NCI-H1092 (cell line): ENCODE results near the gene MTMR2.
"Not testable (repeated sequence)": the region's sequence is repeated elsewhere in the genome, so short reads cannot be mapped to it uniquely, and the experiment has no call there.

Experiments used
- DNase-seq: peaks from one replicate; lab custom pipeline; 2025; lab: John Stamatoyannopoulos, UW

The MTMR2 gene

DNA sequence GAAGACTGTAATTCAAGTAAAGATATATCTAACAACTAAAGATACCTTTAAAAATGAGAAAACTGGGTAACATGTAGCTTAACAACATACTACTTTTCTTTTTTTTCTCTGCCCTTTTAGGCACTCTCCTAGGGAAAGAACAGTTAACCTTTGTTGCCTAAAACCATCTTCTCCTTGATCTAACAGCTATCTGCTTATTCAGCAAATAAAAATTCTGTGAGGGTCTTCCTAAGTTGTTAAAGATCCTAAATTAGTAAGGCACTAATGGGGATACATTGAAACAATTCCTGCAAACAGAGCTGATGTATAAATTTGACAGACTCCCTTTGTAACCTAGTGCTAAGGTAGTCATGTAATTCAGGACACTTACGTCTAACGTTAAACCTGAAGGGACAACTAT, 39.1 kb downstream of the MTMR2 start:
- no peak for DNase-seq

DNA sequence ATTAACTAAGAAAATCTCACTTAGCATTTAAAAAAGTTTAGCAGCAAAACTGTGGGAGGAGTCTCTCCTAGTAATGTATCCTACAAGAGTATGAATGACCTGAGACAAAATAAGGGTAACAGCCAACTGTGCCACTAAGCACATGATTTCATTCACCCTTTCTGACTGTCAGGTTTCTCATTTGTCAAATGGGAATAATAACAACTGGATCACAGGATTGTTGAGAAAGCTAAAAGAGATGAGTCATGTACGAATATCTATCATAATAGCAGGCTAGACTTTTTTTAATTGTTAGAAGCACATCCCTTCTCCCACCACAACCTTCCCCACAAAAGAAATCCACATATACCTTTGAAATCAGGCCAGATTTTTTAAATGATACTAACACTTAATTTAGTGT, 39.5 kb downstream of the MTMR2 start:
- no peak for DNase-seq

- DNase-seq: no peak
Measured at GRCh38 chr11:95883381-95883780, 40.5 kb downstream of the MTMR2 start.

GRCh38 chr11:95877291-95877690, 46.6 kb downstream of the MTMR2 start:
- DNase-seq: no peak

- DNase-seq: not testable (repeated sequence)
Measured at GRCh38 chr11:95870877-95871276, 53.0 kb downstream of the MTMR2 start.

DNA sequence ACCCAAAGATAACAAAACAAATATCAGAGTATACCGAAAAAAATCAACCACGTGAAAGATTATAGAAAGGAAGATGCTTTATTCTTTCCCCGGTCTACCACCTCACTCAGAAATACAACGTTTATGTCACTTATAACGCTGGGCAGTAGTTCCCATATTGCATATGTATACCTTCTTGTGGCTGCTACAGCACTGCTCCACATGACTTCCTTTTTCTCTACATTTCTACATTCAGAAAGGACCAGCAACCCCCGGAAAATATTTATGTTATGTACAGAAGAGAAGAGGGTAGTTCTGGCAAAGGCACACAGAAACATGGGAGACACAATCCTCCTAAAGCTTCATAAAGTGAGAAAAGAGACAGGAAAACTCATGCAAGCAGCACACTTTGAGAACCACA, 56.8 kb downstream of the MTMR2 start:
- DNase-seq: no peak

GRCh38 chr11:95863486-95864140, 60.3 kb downstream of the MTMR2 start:
- no peak for DNase-seq

DNA sequence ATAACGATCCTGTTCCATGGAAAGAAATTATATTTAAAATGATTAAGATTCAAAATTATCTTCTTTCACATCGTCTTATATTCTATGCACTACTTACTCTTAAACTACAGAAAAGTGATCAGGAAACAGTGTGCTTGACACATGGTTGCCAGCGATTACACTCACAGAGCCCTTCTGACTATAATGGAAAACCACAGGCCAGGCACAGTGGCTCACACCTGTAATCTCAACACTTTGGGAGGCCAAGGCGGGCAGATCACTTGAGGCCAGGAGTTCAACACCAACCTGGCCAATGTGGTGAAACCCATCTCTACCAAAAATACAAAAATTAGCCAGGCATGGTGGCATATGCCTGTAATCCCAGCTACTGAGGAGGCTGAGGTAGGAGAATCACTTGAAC, 63.9 kb downstream of the MTMR2 start:
- not testable (repeated sequence) for DNase-seq

DNA sequence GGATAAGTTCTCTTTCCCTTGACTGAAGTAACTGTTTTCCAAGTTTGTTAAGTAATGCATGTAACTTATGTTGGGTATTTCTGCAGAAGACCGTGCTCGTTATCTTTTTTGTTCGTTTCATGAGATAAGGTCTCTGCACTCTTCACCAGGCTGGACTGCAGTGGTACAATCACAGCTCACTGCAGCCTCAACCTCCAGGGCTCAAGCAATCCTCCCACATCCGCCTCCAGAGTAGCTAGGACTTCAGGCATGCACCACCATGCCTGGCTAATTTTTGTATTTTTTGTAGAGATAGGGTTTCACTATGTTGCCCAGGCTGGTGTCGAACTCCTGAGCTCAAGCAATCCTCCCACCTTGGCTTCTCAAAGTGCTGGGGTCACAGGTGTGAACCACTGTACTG, 69.5 kb downstream of the MTMR2 start:
- DNase-seq: not testable (repeated sequence)

GRCh38 chr11:95853862-95854261, 70.0 kb downstream of the MTMR2 start:
- no peak for DNase-seq

GRCh38 chr11:95853138-95853537, 70.8 kb downstream of the MTMR2 start:
- no peak for DNase-seq

GRCh38 chr11:95850137-95850536, 73.8 kb downstream of the MTMR2 start:
- DNase-seq: no peak

DNA sequence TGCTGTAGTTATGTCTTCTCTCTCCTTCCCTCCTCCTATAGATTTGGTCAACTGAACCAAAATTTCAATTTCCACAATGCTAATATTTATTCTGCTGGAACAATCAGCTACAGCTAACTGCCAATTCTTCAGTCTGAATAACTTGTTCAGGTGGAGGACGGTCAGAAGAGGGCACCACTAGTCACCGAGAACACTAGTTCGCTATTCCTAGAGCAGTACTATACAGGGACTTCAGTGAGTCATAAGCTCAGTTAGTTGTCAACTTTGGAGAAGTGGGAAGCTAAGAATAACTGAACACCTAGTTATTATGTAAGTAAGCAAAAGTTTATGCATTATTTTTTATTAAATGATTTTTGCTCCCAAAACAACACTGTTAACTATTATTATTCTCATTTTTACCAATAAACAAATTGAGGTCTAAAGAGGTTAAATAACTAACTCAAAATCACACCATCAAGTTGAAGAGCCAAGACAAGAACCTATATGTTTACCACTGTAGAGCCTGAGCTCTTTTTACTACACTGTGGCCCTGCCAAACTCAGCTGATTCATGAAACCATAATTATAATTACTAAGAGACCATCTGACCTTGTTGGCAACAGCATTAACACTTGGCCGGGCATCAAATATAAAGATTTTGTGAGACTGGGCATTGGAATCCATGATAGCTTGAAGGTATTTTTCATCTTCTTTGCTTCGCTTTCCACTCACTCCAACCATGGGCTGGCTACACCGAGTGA, 74.7 kb downstream of the MTMR2 start:
- no peak for DNase-seq

GRCh38 chr11:95845167-95845566, 78.7 kb downstream of the MTMR2 start:
- DNase-seq: no peak

- DNase-seq: peak; percentile 56
Measured at GRCh38 chr11:95835768-95836488, 88.0 kb downstream of the MTMR2 start.

GRCh38 chr11:95835351-95835750, 88.6 kb downstream of the MTMR2 start:
- peak; percentile 4 for DNase-seq

GRCh38 chr11:95833378-95833777, 90.5 kb downstream of the MTMR2 start:
- DNase-seq: no peak

GRCh38 chr11:95832763-95833162, 91.1 kb downstream of the MTMR2 start:
- no peak for DNase-seq

GRCh38 chr11:95831198-95831883, 92.6 kb downstream of the MTMR2 start:
- no peak for DNase-seq

DNA sequence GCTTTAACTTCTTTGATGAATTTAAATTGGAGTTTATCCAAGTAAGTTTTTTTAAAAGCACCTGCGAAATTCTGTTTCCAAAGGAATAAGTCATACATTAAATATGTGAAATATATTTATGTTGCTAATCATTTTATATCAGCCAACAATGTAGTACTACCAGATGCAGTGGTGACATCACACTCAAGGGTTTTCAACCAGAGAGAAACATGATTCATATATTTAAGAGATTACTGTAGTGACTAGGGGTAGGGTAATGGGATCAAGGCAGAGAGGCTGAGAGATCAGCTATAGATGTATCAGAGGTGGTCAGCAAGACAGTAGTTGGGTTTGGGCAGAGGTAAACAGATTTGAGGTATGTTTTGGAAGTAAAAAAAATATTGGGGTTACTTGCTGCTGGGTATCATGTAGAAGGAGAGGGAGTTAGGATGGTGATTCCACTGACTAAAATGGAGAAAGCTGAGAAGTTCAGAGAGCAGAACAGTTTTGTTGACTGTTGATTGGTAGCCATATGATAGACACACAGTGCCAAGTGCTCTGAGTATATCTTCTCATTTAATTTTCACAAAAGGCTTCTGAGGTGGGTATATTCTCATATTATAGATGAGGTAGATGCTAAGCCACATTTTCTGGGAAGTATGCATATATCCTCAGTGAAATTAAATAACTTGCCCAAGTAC, 94.2 kb downstream of the MTMR2 start:
- DNase-seq: no peak

- no peak for DNase-seq
Measured at GRCh38 chr11:95827696-95828095, 96.2 kb downstream of the MTMR2 start.

- DNase-seq: no peak
Measured at GRCh38 chr11:95821640-95822039, 102.3 kb downstream of the MTMR2 start.
